ENCODE data around the gene PPP1R37. TPM values are rescaled to one million over a fixed set of nuclear protein-coding genes. Genes with fewer than 3 reads are reported as not detected.

Gene PPP1R37
- total and polyA plus RNA-seq, 2 of the 13 experiments (the other 11 are each of a cell fraction or from before 2014, with no cell fraction given), result 9.0 to 14.3 TPM

DNA sequence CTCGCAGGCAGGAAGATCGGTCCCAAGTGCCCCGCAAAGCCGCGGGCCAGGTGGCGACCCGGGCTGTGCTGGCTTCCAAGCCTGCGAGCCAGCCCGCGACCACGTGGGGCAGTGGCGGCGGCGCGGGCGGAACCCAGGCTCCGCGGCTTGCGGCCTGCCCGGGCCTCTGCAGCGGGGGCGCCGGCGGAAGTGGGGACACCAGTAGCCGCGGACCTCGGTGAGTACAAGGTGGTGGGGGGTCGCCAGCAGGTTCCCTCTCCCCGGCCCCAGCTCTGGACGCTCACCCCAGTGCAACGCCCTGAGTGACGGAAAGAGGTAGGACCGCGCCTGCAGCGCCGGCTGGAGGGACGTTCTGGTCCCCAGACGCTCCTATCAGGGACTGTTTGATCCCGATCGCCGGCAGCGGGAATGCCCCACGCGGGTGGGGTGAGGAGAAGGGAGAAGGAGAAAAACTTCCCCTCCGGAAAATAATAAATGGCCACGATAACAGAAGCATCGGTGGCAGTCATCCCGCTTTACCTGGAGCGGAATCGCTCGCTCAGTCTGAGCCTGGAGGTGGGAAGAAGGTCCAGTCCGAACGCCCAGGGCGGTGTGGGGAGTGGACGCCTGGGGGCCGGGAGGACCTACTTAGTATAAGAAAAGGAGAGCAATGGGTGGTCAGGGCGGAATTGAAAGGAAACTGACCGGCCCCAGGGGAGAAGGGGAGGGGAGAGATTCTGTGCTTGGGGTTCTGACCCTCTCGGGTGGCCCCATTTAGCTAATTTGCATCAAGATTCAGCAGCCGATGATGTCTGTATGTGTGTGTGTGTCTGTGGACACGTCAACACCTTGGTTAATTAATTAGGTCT, 13.7 kb upstream of the PPP1R37 start, which contains the start of gene GEMIN7 (continued):
- TF ChIP-seq, protein P1, sequence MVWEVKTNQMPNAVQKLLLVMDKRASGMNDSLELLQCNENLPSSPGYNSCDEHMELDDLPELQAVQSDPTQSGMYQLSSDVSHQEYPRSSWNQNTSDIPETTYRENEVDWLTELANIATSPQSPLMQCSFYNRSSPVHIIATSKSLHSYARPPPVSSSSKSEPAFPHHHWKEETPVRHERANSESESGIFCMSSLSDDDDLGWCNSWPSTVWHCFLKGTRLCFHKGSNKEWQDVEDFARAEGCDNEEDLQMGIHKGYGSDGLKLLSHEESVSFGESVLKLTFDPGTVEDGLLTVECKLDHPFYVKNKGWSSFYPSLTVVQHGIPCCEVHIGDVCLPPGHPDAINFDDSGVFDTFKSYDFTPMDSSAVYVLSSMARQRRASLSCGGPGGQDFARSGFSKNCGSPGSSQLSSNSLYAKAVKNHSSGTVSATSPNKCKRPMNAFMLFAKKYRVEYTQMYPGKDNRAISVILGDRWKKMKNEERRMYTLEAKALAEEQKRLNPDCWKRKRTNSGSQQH (CRISPR knock-in tag; IDR thresholded peaks at IDR 0.05; ENCODE audit: low read depth), result peak; percentile 94
- no peak for TF ChIP-seq ZNF383 (CRISPR knock-in tag; IDR thresholded peaks at IDR 0.05; ENCODE audit: borderline replicate concordance)
- peak; percentile 85; the same call in 1 of the 2 replicates for TF ChIP-seq ZNF543 (CRISPR knock-in tag; IDR thresholded peaks at IDR 0.05)
- no peak for TF ChIP-seq ZNF224 (CRISPR knock-in tag; IDR thresholded peaks at IDR 0.05)
- peak; percentile 100 for TF ChIP-seq MYC (CRISPR knock-in tag; IDR thresholded peaks at IDR 0.05; ENCODE audit: borderline replicate concordance)
- no peak for TF ChIP-seq MAFF (IDR thresholded peaks at IDR 0.05; ENCODE audit: low read depth, low read length)
- peak; percentile 60; the same call in 1 of the 2 replicates for TF ChIP-seq ZNF615 (CRISPR knock-in tag; IDR thresholded peaks at IDR 0.05; ENCODE audit: borderline replicate concordance)
- no peak for TF ChIP-seq NFIC (IDR thresholded peaks at IDR 0.05; ENCODE audit: low read length)
- no peak for TF ChIP-seq GZF1 (CRISPR knock-in tag; IDR thresholded peaks at IDR 0.05)
- peak; percentile 90 for TF ChIP-seq SAFB2 (CRISPR knock-in tag; IDR thresholded peaks at IDR 0.05; ENCODE audit: borderline replicate concordance, low read depth)
- TF ChIP-seq ZNF619 (CRISPR knock-in tag; IDR thresholded peaks at IDR 0.05), result 0 out of 2 replicates have a peak, but pooled peaks have one; percentile 27
- TF ChIP-seq, protein P2, sequence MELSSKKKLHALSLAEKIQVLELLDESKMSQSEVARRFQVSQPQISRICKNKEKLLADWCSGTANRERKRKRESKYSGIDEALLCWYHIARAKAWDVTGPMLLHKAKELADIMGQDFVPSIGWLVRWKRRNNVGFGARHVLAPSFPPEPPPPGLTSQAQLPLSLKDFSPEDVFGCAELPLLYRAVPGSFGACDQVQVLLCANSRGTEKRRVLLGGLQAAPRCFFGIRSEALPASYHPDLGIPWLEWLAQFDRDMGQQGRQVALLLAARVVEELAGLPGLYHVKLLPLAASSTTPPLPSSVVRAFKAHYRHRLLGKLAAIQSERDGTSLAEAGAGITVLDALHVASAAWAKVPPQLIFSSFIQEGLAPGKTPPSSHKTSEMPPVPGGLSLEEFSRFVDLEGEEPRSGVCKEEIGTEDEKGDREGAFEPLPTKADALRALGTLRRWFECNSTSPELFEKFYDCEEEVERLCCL (CRISPR knock-in tag; IDR thresholded peaks at IDR 0.05; ENCODE audit: borderline replicate concordance), result no peak
- TF ChIP-seq, protein P3, sequence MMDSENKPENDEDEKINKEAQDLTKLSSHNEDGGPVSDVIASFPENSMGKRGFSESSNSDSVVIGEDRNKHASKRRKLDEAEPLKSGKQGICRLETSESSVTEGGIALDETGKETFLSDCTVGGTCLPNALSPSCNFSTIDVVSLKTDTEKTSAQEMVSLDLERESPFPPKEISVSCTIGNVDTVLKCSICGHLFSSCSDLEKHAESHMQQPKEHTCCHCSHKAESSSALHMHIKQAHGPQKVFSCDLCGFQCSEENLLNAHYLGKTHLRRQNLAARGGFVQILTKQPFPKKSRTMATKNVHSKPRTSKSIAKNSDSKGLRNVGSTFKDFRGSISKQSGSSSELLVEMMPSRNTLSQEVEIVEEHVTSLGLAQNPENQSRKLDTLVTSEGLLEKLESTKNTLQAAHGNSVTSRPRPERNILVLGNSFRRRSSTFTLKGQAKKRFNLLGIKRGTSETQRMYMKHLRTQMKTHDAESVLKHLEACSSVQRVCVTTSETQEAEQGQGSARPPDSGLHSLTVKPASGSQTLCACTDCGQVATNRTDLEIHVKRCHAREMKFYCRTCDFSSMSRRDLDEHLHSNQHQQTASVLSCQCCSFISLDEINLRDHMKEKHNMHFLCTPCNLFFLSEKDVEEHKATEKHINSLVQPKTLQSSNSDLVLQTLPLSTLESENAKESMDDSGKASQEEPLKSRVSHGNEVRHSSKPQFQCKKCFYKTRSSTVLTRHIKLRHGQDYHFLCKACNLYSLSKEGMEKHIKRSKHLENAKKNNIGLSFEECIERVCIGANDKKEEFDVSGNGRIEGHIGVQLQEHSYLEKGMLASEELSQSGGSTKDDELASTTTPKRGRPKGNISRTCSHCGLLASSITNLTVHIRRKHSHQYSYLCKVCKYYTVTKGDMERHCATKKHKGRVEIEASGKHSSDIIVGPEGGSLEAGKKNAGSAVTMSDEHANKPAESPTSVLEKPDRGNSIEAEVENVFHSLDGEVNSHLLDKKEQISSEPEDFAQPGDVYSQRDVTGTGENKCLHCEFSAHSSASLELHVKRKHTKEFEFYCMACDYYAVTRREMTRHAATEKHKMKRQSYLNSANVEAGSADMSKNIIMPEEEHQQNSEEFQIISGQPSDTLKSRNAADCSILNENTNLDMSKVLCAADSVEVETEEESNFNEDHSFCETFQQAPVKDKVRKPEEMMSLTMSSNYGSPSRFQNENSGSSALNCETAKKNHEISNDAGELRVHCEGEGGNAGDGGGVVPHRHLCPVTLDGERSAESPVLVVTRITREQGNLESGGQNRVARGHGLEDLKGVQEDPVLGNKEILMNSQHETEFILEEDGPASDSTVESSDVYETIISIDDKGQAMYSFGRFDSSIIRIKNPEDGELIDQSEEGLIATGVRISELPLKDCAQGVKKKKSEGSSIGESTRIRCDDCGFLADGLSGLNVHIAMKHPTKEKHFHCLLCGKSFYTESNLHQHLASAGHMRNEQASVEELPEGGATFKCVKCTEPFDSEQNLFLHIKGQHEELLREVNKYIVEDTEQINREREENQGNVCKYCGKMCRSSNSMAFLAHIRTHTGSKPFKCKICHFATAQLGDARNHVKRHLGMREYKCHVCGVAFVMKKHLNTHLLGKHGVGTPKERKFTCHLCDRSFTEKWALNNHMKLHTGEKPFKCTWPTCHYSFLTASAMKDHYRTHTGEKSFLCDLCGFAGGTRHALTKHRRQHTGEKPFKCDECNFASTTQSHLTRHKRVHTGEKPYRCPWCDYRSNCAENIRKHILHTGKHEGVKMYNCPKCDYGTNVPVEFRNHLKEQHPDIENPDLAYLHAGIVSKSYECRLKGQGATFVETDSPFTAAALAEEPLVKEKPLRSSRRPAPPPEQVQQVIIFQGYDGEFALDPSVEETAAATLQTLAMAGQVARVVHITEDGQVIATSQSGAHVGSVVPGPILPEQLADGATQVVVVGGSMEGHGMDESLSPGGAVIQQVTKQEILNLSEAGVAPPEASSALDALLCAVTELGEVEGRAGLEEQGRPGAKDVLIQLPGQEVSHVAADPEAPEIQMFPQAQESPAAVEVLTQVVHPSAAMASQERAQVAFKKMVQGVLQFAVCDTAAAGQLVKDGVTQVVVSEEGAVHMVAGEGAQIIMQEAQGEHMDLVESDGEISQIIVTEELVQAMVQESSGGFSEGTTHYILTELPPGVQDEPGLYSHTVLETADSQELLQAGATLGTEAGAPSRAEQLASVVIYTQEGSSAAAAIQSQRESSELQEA (CRISPR knock-in tag; IDR thresholded peaks at IDR 0.05; ENCODE audit: not compliant biosample characterization), result no peak
- peak; percentile 48; the same call in 1 of the 2 replicates for TF ChIP-seq REL (CRISPR knock-in tag; conservative IDR thresholded peaks at IDR 0.05)
- TF ChIP-seq, protein P4, sequence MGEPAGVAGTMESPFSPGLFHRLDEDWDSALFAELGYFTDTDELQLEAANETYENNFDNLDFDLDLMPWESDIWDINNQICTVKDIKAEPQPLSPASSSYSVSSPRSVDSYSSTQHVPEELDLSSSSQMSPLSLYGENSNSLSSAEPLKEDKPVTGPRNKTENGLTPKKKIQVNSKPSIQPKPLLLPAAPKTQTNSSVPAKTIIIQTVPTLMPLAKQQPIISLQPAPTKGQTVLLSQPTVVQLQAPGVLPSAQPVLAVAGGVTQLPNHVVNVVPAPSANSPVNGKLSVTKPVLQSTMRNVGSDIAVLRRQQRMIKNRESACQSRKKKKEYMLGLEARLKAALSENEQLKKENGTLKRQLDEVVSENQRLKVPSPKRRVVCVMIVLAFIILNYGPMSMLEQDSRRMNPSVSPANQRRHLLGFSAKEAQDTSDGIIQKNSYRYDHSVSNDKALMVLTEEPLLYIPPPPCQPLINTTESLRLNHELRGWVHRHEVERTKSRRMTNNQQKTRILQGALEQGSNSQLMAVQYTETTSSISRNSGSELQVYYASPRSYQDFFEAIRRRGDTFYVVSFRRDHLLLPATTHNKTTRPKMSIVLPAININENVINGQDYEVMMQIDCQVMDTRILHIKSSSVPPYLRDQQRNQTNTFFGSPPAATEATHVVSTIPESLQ (CRISPR knock-in tag; conservative IDR thresholded peaks at IDR 0.05), result peak; percentile 41; the same call in 1 of the 2 replicates

Data from HepG2 (cell line).